SU-DHL-6 (cell line): ENCODE results near the gene BCO1.

ENCODE experiments used
- H2AFZ ChIP-seq: fragments of 200-600 bp; sonication (generic); 2 replicates; pipeline ENCODE4 v1.6.1; 2014; ENCODE audit warnings: low read depth, mild to moderate bottlenecking, moderate library complexity, mixed read lengths, antibody characterized with exemption, low read length; ENCODE audit not compliant: severe bottlenecking
- H3F3A ChIP-seq: fragments of 200-600 bp; shearing (Covaris generic); 2 replicates; pipeline ENCODE4 v1.6.0; 2016; ENCODE audit warnings: antibody characterized with exemption, mild to moderate bottlenecking; ENCODE audit not compliant: insufficient read depth
- H3K27ac ChIP-seq: fragments of 200-600 bp; sonication (generic); 2 replicates; pipeline ENCODE4 v1.5.1; 2016; ENCODE audit warnings: low read depth, mild to moderate bottlenecking, low read length, moderate library complexity, mixed read lengths
- H3K27me3 ChIP-seq: fragments of 200-600 bp; sonication (generic), shearing (Covaris generic); 2 replicates; pipeline ENCODE4 v1.6.0; 2014; ENCODE audit warnings: mild to moderate bottlenecking, low read length
- H3K36me3 ChIP-seq: fragments of 200-600 bp; sonication (generic); 2 replicates; pipeline ENCODE4 v1.6.1; 2014; ENCODE audit warnings: mild to moderate bottlenecking, low read length, mixed read lengths
- H3K4me2 ChIP-seq: fragments of 300-600, 200-600 bp; shearing (Covaris generic), sonication (generic); 2 replicates; pipeline ENCODE4 v1.6.0; 2014; ENCODE audit warnings: low read length, low read depth, mild to moderate bottlenecking; ENCODE audit not compliant: poor library complexity, severe bottlenecking
- H3K4me3 ChIP-seq: fragments of 200-600 bp; sonication (generic); 2 replicates; pipeline ENCODE4 v1.5.1; 2014; ENCODE audit warnings: antibody characterized with exemption, low read length, mild to moderate bottlenecking, mixed read lengths; ENCODE audit not compliant: insufficient read depth, poor library complexity, severe bottlenecking
- H3K79me2 ChIP-seq: fragments of 200-600 bp; sonication (generic); 2 replicates; pipeline ENCODE4 v1.6.1; 2014; ENCODE audit warnings: mild to moderate bottlenecking, low read length, moderate library complexity; ENCODE audit not compliant: insufficient read depth
- H3K9ac ChIP-seq: fragments of 200-600 bp; sonication (generic); 2 replicates; pipeline ENCODE4 v1.7.0; 2014; ENCODE audit warnings: mild to moderate bottlenecking, low read length
- H3K9me2 ChIP-seq: fragments of 200-600 bp; sonication (generic); replicated peaks from 2 replicates; pipeline ENCODE4 v1.6.1; 2014; ENCODE audit warnings: low read length; ENCODE audit not compliant: insufficient read depth
- H3K9me3 ChIP-seq: fragments of 200-600 bp; sonication (generic); 2 replicates; pipeline ENCODE4 v1.6.1; 2014; ENCODE audit warnings: low read length, mixed read lengths; ENCODE audit not compliant: insufficient read depth
- H4K20me1 ChIP-seq: fragments of 200-600 bp; sonication (generic); 2 replicates; pipeline ENCODE4 v1.6.1; 2014; ENCODE audit warnings: low read depth, mild to moderate bottlenecking, antibody characterized with exemption, low read length, moderate library complexity, mixed read lengths
- CTCF ChIP-seq: fragments of 200-600 bp; sonication (generic); IDR thresholded peaks from one replicate; pipeline ENCODE4 v1.5.1; 2017; ENCODE audit warnings: antibody characterized with exemption, mild to moderate bottlenecking, low read length, moderate library complexity; ENCODE audit not compliant: insufficient read depth, poor library complexity, severe bottlenecking
- EZH2phosphoT487 ChIP-seq: fragments of 200-600 bp; sonication (generic), shearing (Covaris generic); conservative IDR thresholded peaks from 2 replicates; pipeline ENCODE4 v1.6.1; 2018; ENCODE audit warnings: mild to moderate bottlenecking, antibody characterized with exemption, low read length, moderate library complexity, mixed read lengths

BCO1 gene

GRCh38 chr16:81232740-81233367, 5.6 kb upstream of the BCO1 start:
- Histone ChIP-seq H2AFZ (no peak overlapping the region), H3K4me2 (no peak overlapping the region), H3K27ac (no peak overlapping the region)

DNA sequence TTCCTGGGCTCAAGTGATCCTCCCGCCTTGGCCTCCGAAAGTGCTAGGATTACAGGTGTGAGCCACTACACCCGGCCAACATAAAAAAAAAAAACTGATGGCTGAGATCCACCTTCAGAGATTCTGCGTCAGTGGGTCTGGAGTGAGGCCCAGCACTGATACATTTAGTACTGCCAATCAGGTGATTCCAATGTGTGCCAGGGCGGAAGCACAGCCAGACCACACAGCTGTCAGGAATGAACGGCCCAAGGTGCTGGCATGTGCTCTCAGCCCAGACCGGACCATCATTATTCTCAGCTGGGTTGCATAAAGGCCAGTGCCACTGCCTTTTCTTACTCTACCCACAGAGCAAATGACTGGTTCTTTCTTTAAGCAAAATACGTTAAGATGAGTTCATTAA, 1.2 kb upstream of the BCO1 start:
- no peaks in the 10 kb centered on the region for H3K9me2 ChIP-seq
- TF ChIP-seq EZH2phosphoT487 (no peak), CTCF (no peak)
- no peak overlapping the region for H3K9ac ChIP-seq
- no peak overlapping the region for H2AFZ ChIP-seq
- H3K4me3 ChIP-seq = no peak overlapping the region
- H3K36me3 ChIP-seq = no peaks in the 10 kb centered on the region
- no peak overlapping the region for H3K27ac ChIP-seq
- no peaks in the 10 kb centered on the region for H3K27me3 ChIP-seq
- H3K4me2 ChIP-seq = no peak overlapping the region
- H3F3A ChIP-seq = no peaks in the 10 kb centered on the region
- no peaks in the 10 kb centered on the region for H3K79me2 ChIP-seq
- H4K20me1 ChIP-seq = no peaks in the 10 kb centered on the region
- H3K9me3 ChIP-seq = no peaks in the 10 kb centered on the region

More at GRCh38 chr16:81232740-81233367, 5.6 kb upstream of the BCO1 start:
- no peaks in the 10 kb centered on the region for H3K9me2 ChIP-seq
- no peaks in the 10 kb centered on the region for H4K20me1 ChIP-seq
- no peaks in the 10 kb centered on the region for H3K27me3 ChIP-seq
- no peak for TF ChIP-seq EZH2phosphoT487
- no peak for TF ChIP-seq CTCF
- no peaks in the 10 kb centered on the region for H3K79me2 ChIP-seq
- no peaks in the 10 kb centered on the region for H3F3A ChIP-seq
- H3K9ac ChIP-seq = no peak overlapping the region
- no peaks in the 10 kb centered on the region for H3K36me3 ChIP-seq
- H3K9me3 ChIP-seq = no peaks in the 10 kb centered on the region
- no peak overlapping the region for H3K4me3 ChIP-seq

- Histone ChIP-seq H3F3A (no peaks in the 10 kb centered on the region), H3K9me2 (no peaks in the 10 kb centered on the region), H3K9me3 (no peaks in the 10 kb centered on the region), H3K36me3 (no peaks in the 10 kb centered on the region), H4K20me1 (no peaks in the 10 kb centered on the region), H3K4me2 (no peak overlapping the region), H3K9ac (no peak overlapping the region), H3K27ac (no peak overlapping the region), H2AFZ (no peak overlapping the region), H3K27me3 (no peaks in the 10 kb centered on the region), H3K4me3 (no peak overlapping the region), H3K79me2 (no peaks in the 10 kb centered on the region)
- TF ChIP-seq CTCF = no peak
- no peak for TF ChIP-seq EZH2phosphoT487
Observed at GRCh38 chr16:81237942-81238295, 570 bp upstream of the BCO1 start.
